ENCODE measurements around the gene STK36.

STK36 gene

GRCh38 chr2:218717262-218717661 lies 45.4 kb downstream of the STK36 start:
- no peak overlapping the region for H3K4me3 ChIP-seq (ENCODE audit: low read depth, low read length)
- no peak for TF ChIP-seq CTCF (IDR thresholded peaks at IDR 0.05; ENCODE audit: borderline replicate concordance, insufficient read depth, low read depth, low read length)

- no peak for TF ChIP-seq CTCF (IDR thresholded peaks at IDR 0.05; ENCODE audit: borderline replicate concordance, insufficient read depth, low read depth, low read length)
- no peak overlapping the region for H3K4me3 ChIP-seq (ENCODE audit: low read depth, low read length)
These were observed 46.2 kb downstream of the STK36 start for GRCh38 chr2:218718058-218718457.

GRCh38 chr2:218719457-218719856 lies 47.6 kb downstream of the STK36 start:
- no peak for TF ChIP-seq CTCF (IDR thresholded peaks at IDR 0.05; ENCODE audit: borderline replicate concordance, insufficient read depth, low read depth, low read length)

GRCh38 chr2:218720048-218721041 lies 48.5 kb downstream of the STK36 start:
- H3K4me3 ChIP-seq (ENCODE audit: low read depth, low read length) = no peak overlapping the region
- no peak for TF ChIP-seq CTCF (IDR thresholded peaks at IDR 0.05; ENCODE audit: borderline replicate concordance, insufficient read depth, low read depth, low read length)

More at GRCh38 chr2:218719457-218719856, 47.6 kb downstream of the STK36 start:
- no peak overlapping the region for H3K4me3 ChIP-seq (ENCODE audit: low read depth, low read length)

- TF ChIP-seq CTCF (IDR thresholded peaks at IDR 0.05; ENCODE audit: borderline replicate concordance, insufficient read depth, low read depth, low read length) = no peak
- H3K4me3 ChIP-seq (ENCODE audit: low read depth, low read length) = no peak overlapping the region
These were observed 49.6 kb downstream of the STK36 start for GRCh38 chr2:218721488-218721887.

- TF ChIP-seq CTCF (IDR thresholded peaks at IDR 0.05; ENCODE audit: borderline replicate concordance, insufficient read depth, low read depth, low read length) = no peak
- no peak overlapping the region for H3K4me3 ChIP-seq (ENCODE audit: low read depth, low read length)
These were observed 50.0 kb downstream of the STK36 start for GRCh38 chr2:218721934-218722333.

- no peak for TF ChIP-seq CTCF (IDR thresholded peaks at IDR 0.05; ENCODE audit: borderline replicate concordance, insufficient read depth, low read depth, low read length)
- no peak overlapping the region for H3K4me3 ChIP-seq (ENCODE audit: low read depth, low read length)
These were observed 50.5 kb downstream of the STK36 start for GRCh38 chr2:218722419-218722818.

Data from GM12875 (cell line).